NCI-H146 (cell line): ENCODE measurements around the gene MYLK.
"Not testable (repeated sequence)": the region's sequence is repeated elsewhere in the genome, so short reads cannot be mapped to it uniquely, and the experiment has no call there.

Experiments
- DNase-seq: peaks from one replicate; lab custom pipeline; 2025; lab: John Stamatoyannopoulos, UW

MYLK gene

DNA sequence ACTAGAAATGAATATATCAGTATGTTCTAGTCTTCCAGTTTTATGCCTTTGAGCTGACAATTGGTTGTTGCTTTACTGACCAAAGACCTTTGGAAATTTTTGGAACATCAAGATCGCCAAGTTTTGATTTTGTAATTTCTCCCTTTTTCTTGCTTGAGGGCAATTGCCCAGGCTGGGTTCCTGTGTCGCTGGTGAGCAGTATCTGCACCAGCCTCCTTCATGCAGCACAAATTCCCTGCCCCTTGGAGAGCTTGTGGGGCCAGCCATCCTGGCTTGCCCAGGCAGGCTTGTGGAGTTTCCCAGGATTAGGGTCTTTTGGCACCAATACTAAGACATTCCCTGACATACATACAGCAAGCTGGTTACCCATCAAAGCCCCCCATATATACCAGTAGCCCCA, 261.4 kb downstream of the MYLK start:
- DNase-seq: no peak

DNA sequence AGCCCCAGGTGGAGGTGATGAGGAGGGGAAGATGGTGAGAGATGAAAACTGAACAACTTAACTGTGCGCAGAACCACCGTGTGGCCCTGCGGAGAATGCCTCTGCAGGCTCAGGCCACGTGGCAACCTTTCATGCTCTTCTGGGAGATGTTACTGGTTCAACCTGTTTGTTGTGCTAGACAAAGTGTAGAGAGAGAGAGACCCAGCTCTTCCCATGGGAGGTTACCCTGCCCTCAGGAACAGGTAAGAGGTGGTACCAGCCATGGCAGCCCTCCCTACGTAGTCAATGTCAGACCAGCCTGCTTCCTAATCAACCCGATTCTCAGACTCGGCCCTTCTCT, 262.3 kb downstream of the MYLK start:
- DNase-seq: no peak

DNA sequence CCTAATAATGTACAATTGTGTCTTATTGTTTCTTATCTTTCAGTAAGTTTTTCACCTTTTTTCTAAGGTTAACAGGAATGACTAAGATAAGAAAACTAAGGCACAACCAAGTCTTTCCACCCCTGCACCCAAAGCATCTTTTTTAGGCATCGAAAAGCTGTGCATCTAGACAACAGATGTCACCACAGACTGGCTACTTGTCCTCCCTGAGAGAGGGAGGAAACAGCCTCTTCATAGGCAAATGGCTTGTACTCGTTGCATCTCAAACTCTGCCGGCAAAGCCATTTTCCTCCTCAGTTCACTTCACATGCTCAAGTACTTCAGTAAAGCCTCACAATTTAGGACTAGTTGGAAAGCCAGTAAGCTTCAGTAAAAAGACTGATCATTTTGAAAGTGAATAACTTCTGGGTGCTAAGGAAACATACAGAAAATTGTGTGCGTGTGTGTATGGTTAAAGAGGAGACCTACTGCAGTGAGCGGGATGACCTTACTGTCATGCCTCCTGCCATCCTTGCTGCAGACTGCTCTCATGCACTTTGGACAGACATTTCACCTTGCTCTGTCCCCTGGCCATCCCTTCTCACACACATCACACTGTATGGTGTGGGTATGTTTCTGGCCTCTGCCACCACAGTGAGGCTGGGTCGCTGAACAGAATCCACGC, 262.8 kb downstream of the MYLK start:
- no peak for DNase-seq

DNA sequence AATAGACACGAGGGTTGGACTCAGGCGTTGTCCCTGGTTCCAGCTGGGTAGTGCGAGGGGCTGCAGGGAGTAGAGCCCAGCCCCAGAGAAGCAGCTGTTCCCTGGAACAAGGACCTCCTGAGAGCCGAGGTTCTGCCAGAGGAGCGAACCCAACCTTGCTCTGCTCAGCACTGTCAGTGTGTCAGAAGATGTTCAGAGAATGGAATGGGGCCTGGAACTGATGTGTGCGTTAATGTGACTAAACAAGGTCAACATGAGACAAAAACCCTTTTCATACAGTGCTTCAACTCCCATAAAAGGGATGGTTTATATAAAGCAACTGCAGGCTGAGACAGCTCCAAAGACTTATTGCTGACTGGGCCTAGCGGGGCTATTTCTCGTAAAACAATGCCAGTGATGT, 263.8 kb downstream of the MYLK start:
- no peak for DNase-seq

DNA sequence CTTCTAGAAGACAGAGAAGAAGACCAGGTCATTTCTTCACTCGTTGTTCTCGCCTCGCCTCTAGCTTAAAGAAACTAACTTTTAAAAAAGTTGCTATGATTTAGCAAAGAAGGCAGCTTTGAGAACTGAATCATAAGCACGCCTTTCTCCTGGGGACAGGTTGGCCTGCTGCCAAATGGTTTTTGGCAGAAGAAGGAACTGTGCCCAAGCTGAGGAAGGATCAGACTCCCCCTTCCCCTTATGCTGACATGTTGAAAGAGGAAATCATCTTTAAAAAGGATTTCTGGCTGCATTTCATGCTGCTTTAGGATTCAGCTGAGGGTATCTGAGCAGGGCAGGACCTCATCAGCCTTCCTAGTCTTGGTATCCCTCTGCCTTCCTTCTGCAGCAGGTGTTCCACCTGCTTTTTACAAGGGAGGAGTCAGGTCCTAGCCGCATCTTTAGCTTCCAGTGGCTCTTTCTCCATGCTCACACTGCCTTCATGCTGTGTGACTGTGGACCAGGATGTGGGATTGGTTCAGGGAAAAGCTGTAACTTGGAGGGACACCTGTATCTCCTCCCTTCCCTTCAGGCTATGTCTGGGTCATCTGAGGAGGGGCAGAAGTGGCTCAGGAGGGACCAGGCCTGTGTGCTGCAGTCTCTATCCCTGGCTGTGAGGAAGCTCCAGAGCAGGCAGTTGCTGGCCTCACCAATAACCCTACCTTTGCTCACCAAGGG, 265.2 kb downstream of the MYLK start:
- DNase-seq: no peak

DNA sequence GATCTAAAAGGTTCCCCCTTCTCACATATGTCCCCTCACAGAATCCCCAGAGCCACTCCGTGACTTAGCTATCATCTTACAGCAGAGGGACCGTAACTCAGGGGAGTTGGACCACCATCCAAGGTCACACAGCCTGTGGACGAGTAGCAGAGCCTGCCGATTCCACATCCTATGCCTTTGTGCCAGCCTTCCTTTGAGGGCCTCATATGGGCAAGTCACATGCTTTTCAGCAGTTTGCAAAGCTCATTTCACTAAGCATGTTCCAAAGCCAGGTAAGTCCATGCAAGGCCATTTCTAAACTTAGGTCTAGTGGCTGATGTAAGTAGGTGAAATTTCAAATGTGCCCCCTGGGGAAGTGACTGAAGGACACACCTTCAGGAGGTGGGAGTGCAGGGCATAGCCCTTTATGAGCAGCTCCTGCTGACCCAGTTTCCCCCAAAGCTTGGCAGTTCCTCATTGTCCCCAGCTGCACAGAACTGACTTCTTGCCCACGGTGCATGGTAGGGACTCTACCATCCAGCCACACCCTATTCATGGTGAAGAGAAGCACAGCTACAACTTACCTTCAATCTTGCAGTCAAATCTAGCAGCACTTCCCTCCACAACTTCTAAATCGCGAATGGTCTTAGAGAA, 265.9 kb downstream of the MYLK start:
- no peak for DNase-seq

DNA sequence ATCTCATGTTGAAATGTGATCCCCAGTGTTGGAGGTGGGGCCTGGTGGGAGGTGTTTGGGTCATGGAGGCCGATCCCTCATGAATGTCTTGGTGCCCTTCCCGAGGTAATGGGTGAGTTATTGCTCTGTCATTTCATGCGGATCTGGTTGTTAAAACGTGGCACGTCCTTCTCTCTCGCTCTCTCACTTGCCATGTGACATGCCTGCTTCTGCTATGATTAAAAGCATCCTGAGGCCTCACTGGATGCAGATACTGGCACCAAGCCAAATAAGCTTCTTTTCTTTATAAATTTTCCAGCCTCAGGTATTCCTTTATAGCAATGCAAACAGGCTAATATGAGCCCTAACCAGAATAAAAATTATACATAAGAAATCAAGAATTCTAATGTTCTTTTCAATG, 267.5 kb downstream of the MYLK start:
- no peak for DNase-seq

DNA sequence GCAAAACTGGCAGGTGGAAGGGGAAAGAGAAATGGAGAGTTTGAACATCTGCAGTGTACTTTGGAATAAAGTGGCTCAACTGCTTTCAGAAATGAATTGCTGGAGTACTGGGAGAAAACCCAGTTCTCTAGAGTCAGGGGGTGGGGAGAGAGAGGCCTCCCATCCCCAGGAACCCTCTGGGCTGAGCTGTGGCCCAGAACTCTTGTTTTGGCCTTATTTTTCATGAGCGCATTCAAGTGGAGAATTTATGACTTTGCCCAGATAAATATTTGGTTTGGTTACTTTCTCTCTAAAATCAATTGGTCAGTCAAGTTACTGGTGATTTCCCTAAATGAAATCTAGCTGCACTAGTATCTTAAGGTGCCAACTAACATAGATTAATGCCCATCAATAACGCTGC, 270.6 kb downstream of the MYLK start:
- DNase-seq: no peak

DNA sequence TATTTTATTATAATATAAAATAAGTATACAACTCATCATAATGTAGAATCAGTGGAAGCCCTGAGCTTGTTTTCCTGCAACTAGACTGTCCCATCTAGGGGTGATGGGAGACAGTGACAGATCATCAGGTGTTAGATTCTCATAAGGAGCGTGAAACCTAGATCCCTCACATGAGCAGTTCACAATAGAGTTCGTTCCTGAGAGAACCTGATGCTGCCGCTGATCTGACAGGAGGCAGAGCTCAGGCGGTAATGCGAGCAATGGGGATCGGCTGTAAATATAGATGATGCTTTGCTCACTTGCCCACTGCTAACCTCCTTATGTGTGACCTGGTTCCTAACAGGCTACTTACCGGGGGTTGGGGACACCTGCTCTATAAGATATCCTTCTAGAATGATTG, 272.5 kb downstream of the MYLK start:
- DNase-seq: not testable (repeated sequence)

DNA sequence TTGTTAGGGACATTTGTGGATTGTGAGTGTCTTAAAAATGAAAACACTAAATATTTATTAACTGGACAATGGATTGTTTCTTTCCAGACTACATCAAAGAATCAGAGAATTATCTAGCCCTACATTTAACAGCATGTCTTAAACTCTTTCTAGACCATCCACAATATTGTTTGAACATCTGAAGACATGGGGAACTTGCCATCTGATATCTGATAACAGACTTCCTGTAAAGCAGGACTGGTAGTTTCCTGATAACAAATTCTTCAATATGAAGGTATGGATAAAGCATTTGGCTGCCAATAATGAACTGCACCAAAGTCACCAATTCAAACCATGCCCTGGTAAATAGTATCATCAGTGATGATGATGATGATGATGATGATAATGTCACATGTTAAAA, 273.1 kb downstream of the MYLK start:
- no peak for DNase-seq

DNA sequence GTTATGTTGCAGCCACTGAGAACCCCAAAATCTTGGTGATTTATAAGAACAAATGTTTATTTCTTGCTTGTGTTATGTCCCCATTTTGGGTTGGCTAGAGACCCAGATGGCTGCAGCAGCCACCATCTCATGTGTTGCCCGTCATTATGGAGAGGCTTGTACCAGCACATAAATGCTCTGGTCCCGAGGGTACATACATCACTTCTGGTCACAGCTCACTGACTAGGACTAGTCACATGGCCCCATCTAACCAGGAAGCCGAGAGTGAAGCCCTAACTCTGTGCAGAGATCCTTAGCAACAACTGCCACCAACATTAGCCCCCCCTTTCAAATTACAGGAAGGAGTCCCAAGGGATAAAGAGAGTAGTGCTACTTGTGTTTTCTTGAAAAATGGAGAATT, 273.8 kb downstream of the MYLK start:
- DNase-seq: no peak

DNA sequence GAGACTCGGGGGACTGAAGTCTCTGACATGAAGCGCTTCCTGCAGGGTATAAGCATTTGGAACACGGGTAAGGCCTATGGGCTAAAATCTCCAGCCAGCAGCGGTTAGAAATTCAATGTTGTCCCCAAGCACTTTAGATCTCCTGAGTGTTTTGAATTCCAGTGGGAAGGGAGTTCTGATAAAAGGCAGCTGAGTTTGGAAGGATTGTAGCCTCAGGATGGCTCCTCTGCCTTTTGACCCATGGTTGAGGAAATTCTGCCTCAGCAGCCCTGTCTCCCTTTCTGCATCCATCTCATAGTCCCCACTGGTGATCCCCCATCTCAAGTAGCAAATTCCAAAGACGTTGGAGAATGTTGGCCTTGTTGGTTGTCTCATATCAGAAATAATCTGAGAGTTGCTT, 275.1 kb downstream of the MYLK start:
- DNase-seq: no peak

DNA sequence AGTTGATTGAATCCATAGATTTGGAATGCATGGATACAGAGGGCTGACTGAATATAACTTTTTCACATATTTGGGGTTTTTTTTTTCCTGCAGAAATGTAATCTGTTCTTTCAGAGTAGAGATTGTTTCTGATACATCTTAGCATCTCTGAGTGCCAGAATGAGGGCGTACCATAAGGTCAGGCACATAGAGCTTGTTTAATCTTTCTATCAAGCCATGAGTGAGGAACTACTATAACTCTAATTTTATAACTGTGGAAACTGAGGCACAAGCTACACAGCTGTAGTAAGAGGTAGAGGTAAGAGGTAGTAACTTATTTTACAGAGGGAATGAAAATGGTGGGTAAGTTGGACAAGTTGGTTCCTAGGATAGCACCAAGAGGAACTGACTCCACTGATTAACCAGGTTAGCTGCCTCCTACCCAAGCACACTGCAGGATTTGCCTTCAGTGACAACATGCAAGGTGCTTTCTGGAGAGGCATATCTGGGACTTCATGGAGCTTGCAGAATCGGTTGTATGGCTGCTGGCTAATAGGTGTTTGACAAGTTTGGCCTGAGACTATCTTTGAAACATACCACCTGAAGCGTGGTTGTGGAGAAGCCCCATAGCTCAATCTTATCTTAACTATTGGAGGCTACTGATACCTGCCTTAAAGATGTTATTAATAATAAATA, 275.7 kb downstream of the MYLK start:
- no peak for DNase-seq

DNA sequence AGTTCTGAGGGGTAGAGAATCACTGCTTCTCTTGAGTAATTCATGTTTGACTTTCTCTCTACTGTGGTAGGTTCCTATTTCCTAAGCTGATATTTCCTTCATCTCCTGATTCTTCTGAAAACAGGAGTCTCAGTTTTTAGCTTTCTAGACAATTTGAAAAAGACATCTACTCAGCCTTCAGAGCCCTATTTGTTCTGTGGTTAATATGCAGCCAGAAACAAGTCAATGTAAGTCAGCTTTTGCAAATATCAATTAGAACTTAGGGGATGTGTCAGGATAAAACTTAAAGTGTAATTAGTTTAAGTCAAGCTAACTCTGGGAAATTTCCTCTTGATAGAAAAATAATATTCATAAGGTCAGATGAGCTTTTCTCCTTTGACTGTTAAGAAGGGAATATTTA, 277.6 kb downstream of the MYLK start:
- no peak for DNase-seq

DNA sequence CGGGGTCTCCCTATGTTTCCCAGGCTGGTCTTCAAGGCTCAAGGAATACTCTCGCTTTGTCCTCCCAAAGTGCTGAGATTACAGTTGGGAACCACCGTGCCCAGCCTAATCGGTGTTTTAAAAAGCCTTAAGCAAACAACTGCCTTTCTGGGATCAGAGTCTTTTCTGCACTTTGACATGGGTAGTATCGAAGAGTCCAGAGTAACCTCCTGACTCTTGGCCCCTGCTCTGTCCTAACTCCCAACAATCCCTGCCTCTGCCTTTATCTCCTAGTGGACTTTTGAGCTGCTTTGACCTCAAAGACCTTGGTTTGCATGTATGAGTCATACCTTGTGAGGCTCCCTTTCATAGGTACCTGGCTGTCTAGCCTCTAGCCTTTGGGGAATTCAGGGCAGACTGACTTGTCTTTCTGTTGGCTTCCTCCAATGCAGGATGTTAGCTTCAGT, 278.3 kb downstream of the MYLK start:
- DNase-seq: peak; percentile 28

DNA sequence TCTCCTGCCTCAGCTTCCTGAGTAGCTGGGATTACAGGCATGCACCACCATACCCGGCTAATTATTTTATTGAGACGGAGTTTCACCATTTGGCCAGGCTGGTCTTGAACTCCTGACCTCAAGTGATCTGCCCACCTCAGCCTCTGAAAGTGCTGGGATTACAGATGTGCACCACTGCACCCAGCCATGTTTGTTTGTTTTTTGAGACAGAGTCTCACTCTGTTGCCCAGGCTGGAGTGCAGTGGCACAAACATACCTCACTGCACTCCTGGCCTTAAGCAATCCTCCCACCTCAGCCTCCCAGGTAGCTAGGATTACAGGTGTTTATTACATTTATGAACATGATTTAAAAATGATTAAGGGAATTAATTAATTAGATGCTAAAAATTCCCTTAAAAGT, 281.0 kb downstream of the MYLK start:
- DNase-seq: not testable (repeated sequence)

DNA sequence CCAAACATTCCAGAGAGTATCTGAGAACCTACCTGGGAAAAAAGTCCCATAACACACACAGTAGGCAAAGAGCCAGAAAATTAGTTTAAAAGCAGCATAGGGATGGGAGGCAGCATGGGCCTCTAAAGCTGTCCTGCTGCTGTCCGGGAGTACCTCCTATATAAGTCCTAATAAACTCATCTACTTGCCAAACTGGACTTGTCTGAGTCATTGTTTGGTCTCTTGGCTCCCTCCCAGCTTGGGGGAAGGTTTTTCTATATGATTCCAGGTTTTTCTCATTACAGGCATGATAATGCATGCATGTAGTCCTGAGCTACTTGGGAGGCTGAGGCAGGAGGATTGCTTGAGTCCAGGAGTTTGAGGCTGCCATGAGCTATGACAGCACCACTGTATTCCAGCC, 281.8 kb downstream of the MYLK start:
- DNase-seq: no peak

DNA sequence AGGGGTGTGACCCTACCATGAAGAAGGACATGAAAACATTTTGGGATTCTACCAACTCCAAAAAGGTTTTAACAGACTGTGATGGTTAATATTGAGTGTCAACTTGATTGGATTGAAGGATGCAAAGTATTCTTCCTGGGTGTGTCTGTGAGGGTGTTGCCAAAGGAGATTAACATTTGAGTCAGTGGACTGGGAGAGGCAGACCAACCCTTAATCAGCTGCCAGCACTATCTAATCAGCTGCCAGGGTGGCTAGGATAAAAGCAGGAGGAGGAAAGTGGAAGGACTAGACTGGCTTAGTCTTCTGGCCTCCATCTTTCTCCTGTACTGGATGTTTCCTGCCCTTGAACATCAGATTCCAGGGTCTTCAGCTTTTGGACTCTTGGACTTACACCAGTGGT, 283.3 kb downstream of the MYLK start:
- DNase-seq: not testable (repeated sequence)

DNA sequence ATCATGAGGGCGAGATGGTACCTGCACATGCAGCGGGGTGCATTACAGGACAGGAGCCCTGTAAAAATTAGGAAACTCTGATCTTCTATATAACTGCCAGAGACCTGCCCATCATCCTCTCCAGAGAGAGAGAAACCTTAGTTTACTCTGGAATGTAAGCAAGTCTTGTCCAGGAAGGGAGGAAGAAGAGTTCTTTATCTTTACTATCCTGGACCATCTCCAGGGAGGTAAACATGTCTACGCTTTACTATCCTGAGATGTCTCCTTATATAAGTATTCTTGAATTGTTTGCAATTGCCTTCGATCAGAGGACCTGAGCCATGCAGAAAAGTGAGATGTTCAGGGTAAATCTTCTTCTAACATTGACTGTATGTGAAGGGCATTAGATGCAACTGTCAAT, 286.6 kb downstream of the MYLK start:
- no peak for DNase-seq

DNA sequence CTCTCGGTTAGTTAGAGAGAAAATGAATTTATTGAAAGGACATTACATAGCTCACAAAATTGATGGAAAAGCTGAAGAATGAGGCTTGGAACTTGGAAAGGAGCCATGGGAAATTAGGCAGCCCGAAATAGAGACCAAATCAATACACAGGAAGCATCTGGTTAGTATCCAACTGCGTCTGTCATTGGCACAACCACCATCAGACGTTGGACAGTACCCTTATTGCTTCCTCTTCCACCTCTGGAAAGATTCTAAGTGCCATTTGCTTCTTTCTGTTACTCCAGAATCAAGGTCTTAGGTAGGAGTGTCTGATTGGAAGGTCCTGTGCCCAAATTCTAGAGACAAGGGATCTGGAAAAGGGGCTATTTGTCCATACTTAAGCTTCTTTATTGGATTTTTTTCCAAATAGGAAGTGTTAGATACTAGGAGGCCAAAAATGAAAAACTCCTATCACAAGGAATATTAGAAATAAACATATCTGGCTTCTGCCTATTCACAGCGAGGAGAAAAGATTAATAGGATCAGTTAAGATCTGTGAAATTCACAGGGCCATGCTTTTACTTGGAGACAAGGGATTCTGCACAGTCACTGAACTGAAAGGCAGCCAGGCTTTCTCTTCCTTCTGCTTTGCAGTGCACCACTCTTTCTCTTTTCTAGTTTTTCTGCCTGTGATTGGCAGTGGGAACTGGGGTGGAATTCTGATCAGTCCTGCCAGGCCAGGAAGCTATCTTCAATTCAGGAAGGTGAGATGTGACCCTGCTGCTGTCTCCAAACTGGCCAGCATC, 288.5 kb downstream of the MYLK start:
- peak; percentile 80 for DNase-seq

DNA sequence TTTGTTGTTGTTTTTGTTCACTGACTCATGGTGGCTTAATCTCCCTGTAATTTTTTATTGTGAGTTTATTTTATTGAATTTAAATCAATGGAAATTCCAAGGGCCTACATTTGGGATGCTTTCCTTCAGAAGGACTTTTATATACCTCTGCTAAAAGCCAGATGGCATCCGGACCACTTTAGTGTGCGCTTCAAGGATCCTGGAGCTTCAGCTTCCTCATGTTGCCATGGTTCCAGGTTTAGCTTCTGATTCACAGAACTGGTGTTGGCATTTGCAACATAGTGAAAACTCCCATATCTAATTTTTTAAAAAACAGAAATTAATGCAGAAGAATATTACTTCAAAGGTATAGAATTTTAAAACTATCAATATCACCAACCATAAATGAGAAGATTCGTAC, 290.8 kb downstream of the MYLK start:
- DNase-seq: no peak
